Glomerular visceral epithelial cell (primary cell): ENCODE results near the gene DKK3.
A peak's percentile ranks its signal among the peaks of the same experiment; 100 is the strongest.

ENCODE experiments used
- DNase-seq: peaks from one replicate; pipeline ENCODE4 v3.0.0-alpha.2; 2016; ENCODE audit errors: extremely low spot score

The DKK3 gene

DNA sequence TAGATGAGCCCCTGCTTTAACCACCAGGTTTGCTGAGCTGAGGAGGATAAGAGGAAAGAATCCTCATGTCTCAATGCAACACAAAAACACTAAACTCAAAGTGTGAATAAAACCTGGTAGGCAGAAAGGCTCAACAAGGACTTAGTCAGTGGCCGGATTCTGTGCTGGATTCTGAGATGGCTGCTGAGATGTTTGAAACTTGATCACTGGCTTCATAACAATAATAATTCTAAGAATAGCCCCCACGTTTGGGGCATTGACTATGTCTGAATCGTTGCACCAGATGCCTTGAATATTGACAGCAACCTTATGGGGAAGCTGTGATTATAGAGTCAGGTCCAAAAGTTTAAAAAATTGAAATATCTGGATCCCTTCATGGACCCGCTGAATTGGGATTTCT is 4.6 kb downstream of the DKK3 start:
- no peak for DNase-seq

DNA sequence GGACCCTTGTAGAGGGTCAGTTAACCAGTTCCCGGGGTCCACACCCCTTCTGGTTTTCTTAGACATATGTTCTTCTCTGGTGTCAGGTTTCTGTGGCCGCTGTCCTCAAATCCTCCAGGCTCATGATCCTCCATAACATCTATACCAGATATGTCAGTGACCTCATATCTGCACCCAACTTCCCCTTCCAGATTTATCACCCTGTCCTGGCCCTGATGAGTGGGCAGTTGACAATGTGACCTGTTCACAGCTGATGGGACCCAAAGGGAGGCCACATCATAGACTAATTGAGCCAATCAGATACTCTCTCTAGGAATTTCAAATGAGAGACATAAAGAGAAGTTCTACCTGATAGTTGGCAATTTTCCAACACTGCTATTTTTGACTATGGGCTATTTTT is 5.1 kb downstream of the DKK3 start:
- no peak for DNase-seq

DNA sequence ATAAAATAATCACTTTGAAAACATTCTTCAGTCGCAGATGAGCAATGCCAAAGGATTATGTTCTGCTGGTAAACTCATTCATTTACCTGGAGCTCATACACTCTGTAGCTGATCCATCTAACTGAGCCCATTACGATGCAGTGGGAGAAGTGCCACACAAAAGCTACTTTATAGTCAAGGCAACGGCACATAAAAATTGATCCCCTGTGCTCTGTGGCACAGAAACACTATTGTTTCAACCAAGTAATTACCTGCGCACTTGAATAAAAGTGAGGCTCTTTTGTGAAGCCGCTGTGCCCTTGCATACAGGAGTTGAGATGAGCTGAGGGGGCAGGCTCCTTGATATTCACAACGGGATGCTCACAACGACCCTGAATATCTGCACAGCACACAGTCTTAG is 7.2 kb downstream of the DKK3 start:
- DNase-seq = no peak

DNA sequence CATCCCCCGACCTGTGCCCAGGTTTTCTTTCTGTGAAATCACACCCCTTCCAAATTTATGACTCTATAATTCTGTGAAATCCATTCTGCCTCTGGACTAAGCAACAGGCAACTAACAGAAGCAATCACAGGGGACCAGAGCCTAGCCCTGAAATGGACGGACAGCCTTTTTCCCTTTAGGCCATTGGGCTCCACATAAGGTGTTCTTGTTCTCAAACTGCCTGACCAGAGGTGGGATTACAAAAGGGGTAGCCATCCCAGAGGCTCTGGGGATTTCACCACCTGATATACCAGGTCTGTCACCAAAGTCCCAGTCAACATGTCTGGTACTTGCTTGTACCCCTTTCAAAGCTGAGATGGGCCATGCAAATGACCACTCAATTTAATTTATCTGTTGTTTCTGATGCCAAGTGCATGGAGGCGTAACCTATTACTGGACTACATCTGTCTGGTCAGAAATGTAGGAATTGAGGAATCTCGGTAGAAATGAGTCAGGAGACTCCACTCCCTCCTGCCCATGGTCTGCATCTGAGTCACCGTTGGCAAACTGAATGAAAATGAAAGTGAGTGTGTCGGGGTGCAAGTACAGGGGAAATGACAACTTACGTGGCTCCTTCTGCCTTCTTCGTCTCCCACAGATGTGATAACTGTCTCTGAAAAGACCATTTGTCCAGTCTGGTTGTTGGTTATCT is 10.2 kb downstream of the DKK3 start:
- peak; percentile 81 for DNase-seq

DNA sequence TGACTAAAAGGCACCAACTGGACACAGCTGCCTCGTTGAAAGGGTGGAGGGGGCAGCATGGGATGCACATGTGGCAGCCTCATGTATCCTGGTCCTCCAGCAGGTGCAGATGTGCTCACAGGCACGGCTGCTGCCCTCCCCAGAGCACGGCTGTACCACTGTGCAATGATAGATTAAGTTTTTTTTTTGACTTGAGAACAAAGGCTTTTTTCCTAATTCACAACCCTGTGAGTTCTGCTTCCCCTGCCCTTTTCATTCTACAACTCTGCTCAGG is 11.4 kb downstream of the DKK3 start:
- DNase-seq = no peak

DNA sequence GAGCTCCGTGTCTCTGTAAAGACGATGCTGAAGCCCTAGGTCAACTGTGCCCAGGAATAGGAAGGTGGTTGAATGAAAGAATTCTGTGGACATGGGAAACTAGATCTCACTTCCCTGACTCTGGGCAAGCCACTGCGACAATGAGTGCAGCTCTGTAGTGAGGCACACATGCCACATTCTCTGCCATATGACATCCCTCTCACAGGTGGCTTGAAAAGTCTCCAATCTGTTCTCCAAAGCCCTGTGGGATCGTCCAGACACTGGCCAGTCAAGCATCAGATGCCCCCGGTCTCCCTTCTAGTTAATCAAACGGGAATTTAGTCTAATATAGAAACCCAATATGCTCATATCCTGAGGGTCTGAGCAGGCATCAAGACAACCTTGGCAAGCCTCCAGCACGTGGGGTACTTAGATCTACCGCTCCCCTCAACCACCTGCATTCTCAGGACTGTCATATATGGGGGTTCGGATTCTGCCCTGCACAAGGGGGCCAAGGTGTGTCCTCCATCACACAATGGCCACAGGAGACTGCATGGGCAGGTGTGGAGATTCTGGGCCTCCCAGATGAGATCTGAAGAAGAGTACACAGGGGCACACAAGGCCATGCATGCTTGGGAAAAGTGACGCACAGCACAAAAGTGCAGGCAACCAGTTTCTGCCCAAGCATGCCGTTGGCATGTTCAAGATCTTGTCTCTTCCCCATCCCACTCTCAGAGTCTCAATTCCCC is 11.9 kb downstream of the DKK3 start:
- no peak for DNase-seq

DNA sequence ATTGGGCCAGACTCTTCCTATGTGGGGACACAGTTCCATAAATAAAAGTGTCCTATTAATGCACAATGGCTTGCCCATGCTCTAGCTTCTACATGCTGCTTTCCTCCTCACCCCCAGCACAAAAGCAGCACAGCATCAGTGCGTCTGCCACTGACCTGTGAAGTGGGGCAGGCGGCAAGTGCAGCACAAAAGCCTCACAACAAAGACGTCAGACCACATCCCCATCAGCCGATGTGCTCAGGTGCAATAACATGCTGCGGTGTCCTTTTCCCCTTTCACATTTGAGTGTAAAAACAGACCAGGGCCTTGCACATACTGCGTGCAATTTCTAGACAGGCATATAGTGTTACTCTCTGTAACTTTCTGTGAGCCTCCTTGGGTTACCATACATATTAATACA is 12.8 kb downstream of the DKK3 start:
- DNase-seq = no peak

DNA sequence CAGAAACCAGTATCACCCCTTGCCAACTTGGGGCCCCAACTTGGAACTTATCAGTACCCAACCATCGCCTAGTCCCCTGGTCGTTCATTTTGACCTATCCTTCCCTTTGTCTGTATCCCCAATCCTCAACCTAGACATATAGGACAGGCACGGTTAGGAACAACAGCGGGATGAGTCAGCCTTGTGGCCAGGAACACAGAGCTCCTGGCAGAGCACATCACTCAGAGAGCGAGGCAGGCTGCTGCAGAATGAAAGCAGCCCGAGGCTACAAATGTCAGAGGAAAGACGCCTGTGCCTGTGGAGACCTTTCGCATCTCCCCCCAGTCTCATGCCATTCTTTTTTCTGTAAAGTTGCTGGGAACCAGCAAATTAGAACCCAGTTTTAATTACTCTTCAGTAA is 14.6 kb downstream of the DKK3 start:
- peak; percentile 77 for DNase-seq

DNA sequence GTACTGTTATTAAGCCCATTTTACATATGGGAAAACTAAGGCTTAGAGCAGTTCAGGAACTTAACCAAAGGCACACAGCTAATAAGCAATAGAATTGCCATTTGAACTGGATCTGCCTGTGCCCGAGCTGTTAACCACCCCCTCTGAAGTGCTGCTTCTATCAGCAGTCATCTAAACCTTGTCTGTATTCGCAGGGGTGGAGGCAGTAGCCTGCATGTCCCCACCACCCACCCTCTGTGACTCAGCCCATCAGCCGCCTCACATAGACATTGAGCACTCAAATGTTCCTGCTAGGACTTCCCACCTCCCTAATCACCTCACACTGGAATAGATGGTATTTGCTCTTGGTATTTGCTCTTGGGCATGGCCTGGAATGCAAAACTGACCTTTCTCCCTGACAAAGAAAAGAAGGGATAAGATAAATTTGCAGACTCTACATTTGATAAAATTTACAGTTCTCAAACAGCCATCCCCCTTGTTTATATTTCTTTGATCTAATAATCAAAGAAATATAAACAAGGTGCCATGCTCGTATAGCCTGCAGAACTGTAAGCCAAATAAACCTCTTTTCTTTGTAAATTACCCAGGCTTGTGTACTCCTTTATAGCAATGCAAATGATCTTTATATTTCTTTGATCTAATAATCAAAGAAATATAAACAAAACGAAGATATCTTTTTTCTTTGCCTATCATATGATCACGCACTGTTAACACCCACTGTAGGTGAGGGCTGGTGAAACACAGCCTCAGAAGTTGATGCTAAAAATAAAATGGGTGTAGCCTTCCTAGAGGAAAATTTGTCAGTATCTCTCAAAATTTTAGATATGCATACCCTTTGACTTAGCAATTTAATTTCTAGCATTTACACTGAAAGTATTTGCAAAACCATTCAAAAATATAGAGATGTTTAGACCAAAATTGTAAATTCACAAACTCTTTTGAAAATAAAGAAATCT is 15.9 kb downstream of the DKK3 start:
- DNase-seq = peak; percentile 50

DNA sequence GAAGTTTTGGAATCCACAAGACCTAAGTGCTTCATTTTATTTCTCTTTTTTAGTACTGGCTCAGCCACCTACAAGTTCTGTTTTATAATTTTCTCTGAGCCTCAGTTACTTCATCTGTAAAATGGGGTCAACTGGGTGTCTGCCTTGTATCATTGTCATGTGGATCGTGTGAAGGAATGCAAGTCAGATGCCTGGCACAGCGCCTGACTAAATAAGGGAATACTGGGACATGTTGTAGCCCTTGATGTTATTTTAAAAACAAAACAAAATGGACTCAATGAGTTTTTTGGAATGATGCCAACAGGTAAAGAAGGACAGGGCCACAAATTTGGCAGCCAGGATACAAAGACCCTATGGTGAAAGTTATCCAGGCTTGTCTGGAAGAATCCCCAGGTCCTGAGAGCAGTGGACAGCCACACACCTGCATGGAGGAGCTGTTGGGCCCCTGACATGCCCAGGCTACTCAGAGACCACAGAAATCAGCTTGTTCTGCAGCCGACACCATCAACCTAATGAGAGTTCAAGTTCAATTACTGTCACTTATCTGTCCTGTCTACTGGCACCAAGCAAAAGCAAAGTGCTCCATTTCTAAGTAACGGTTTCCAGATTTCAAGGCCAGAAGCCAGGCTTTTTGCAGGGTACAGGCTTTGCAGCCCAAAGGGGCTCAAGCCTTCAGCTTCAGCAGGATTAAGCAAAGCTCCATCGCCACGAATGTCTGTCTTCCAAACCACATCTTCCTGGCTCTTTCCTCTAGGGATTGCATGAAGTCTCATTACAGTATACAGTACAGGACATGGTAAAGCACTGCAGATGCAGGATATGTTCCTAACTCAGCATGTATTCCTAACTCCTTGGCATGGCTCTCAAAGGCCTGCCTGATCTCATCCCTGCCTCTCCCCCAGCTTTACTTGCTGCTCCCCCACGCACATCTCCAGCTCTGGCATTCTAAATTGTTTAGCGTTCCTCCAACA is 18.4 kb downstream of the DKK3 start:
- DNase-seq = no peak

DNA sequence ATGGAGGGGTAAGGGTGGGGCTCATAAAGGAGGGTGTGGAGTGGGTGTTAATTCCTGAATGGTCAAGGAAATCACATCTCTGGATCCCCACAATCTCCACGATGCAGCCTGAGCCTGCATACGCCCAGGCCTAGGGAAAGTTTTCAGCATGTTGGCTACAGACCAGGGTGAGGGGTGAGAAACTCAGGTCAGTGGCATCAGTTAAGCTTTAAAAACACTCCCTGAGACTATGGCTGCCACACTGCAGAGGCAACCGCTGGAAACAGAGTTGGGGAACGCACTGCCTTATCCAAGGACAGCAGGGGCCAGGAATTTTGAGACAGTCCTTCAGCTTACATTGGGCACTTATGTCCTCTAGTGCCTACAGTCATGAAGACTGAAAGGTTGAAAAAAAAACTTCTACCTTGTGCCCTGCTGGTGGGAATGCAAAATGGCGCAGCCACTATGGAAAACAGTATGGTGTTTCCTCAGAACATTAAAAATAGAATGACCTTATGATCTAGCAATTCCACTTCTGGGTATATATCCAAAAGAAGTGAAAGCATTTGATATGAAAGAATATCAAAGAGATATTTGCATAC is 19.7 kb downstream of the DKK3 start:
- no peak for DNase-seq

DNA sequence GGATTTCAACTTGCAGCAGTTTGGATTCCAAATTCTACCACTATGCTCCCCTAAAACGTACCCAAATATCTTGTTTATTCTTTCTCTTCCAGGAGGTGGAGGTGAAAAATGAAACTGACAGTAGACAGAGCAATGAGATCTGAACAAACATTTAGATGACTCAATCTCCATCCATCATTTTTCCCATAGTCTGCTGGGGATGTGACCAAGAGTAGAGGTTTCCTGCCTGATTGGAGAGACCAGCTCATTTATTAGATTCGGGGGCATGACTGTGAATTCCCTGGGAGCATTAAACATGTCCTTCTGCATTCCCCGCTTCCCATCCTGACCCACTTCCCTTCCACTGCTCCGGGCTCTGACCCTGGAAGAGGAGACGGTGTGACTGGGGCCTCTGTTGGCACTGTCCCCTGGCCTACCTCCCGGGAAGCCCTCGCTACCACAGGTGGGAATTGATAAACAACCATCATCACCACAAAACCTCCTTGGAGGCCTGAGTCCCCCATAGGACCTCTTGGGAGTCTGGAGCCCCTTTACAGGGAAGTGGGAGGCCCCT is 20.3 kb downstream of the DKK3 start:
- peak; percentile 77 for DNase-seq

DNA sequence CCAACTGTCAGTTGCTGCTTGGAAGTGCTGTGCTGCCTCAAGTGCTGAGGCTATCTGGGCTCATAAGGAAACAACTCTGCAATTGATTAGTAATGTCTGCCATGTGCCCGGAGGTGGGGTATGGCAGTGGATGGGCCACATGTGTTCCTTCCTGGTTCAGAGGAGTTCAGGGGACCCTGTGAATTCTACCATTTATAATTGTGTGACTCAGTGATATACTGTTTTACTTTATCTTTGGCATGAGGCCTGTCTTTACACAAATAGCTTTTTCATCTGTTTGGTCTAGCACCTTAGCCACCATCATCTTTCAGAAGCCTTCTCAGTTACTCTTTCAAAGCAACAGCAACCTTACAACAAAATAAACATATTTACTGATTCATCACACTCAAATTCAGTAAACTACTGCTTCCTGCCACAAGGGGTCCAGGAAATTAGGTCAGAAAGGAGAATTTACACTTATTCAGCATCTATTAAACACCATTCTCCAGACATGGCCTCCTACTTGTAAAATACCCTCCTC is 20.9 kb downstream of the DKK3 start:
- DNase-seq = peak; percentile 45

DNA sequence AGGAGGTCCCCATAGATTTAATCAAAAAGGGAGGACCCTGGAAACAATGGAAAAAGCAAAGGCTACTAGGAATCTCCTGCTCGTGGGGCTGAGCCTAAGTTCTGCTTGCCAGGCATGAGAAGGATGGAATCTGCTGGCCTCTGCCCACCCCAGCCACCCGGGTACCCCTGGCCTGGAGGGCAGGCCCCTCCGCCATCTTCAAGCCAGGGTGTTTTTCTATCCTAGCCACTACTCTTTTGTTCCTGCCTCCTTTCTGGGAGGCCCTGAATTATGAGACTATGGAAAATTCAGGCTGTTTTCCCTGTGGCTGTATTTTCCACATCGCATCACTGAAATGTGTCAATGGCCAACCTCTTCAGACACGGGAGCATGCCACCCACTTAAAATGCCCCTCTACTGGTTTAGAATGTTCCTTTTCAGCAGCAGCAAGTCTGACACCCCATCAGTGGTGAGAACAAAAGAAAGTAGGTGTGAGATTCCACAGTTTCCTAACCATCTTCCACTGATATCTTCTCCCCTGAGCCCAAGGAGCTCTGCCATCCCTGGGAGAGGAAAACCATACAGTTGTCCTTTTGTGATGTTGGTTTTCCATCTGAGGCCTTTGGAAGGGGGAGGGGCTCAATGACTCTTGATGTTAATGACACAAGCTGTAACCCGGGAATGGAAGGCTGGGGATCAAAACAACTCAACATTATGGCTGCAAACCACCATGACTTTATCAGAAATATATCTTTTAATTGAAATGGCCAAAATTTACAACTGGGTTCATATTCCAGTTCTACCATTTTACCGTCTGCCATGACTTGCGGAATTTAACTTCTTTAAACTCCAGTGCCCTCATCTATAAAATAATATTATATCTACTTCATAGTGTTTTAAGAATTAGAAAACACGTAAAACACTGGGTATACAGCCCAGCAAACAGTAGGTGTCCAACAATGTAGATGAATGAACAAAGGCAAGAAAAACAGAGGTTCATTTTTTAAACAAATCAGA is 22.2 kb downstream of the DKK3 start:
- no peak for DNase-seq

DNA sequence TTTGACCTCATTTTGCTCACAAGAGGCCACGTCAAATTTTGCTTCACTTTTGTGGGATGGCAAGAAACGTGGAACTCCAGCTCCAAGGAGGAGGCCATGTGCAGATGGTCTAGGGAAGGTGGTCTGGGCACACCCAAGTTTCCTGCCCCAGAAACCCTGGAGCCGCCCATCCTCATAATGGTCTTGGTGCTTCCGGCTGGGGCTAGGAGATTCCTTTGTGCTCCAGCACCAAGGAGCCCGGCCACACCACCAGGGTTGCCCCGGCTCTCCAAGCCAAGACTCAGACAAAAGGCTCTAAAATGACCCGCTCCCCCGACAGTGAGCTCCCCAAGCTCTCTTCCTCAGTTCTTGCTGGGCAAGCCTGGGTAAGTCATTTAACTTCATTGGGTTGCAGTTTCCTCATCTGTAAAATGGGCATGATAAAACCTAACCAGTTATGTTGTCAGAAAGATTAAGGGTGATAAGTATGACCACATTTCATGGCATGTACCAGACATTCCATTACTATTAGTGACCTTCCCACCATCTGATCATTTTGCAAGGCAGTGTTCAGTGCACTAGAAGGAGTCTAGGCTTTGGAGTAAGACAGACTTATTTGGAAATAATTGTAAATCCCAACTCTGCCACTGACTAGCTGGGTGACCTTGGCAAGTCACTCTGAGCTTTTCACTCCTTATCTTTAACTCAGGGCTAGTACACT is 23.3 kb downstream of the DKK3 start:
- no peak for DNase-seq

DNA sequence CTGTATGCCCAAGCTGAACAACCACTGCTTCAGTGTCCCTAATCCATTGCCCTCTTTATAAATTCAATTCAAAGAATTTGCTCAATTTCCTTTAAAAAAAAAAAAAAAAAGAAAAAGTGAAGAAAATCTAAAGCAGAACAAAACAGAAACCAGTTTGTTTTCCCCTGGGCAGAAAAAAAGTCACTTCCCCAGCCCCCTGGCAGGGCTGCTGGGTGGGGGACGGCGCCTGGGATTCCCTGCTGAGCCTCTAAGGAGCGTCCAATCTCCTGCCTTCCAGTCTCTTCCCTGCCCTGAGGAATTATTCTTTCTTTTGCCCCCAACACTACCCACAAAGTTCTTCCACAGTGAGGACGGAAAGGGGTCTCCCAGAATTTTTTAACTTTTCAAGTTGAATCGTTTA is 23.9 kb downstream of the DKK3 start:
- DNase-seq = no peak

DNA sequence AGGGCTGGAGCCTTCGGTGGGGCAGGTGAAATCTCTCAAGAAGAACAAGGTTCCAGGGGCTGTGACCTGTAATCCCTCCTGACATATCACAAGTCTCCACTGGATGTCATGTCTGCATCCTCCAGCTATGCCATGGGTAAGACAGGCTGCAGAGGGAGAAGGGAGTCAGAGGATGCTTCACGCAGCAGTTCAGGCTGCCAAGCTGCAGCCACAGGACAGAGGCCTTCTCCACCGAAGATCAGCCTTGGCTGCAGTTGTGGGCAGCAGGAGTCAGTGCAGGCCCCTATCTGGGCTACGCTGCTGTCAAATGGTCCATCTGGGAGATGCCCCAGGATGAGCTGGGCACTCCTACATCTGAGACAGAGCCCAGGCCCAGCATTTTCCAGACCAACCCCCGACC is 25.0 kb downstream of the DKK3 start:
- DNase-seq = no peak

DNA sequence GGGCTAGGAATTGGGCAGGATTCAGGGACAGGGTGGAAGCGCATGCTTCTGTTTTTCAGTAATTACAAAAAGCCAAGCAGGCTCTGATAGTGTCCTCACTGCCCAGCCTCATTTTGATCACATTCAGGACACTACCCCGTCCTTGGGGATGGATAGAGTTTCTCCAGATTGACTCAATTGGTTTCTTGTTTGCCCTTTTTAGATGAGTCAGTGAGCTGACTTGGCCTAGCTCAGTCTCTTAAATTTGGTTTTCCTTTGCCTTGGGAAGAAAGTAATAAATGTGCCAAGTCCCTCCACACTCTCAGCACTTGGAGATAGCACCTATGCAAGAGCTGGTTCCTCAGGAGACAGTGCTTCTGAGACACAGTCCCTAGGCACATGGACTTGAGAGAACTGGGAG is 25.5 kb downstream of the DKK3 start:
- DNase-seq = no peak

DNA sequence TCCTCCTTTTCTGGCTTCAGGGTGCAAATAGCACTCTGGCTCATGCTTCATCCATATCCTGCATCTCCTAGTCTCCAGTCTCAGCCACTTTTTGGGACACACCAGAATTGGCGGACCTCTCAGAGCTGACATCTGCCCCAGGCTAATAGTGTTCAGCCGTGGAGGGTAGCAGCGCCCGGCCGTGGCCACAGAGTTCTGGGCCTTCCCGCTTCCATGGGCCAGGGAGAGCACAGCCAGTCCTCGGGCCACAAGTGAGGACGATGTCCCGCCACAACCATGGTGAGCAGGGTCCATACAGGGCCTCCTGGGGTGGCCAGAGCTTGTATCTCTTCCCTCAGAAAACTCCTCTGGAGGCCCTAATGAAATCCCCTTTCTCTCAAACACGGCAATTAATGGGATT is 26.0 kb downstream of the DKK3 start:
- DNase-seq = no peak
